T-cell (primary cell): Measurements from ENCODE around the gene KCNT1. TPM values are rescaled to one million over a fixed set of nuclear protein-coding genes. Genes with fewer than 3 reads are reported as not detected.

ENCODE experiments used
- ATAC-seq, 4 experiments: fragments of 200-7000 bp in 3 of 4; fragments of 150-1000 bp in 1 of 4; cut with Tn5 transposase; replicated peaks in 1 of 4; 1 replicate in 3 of 4; 2 replicates in 1 of 4; pipeline ENCODE4 v1.10.0; 2021; ENCODE audit warnings: moderate library complexity in 3 of 4, mild to moderate bottlenecking in 2 of 4, moderate number of reproducible peaks in 1 of 4
- CTCF ChIA-PET, 2 donors: fragments of 300-600 bp; sonication (Branson Sonifier 250); formaldehyde crosslinking; loops; one replicate each; lab custom pipeline; 2022; ENCODE audit warnings: antibody characterized with exemption in 2 of 2; lab: Charles Lee
- POLR2A ChIA-PET, 2 donors: fragments of 300-600 bp; sonication (Branson Sonifier 250); formaldehyde crosslinking; loops; one replicate each; lab custom pipeline; 2022; ENCODE audit warnings: antibody characterized with exemption in 2 of 2; lab: Charles Lee
- DNase-seq, 35 experiments: peaks; one replicate each; pipeline versions ENCODE4 v3.0.0 to v3.0.0-alpha.2; 2013 to 2023
- H3K27ac ChIP-seq: one replicate; pipeline ENCODE4 v1.5.1; 2013; ENCODE audit warnings: low read length
- H3K27me3 ChIP-seq, 2 experiments: replicated peaks in 1 of 2; 1 replicate in 1 of 2; 2 replicates in 1 of 2; pipeline versions ENCODE4 v1.6.1 to v1.7.0; 2013; ENCODE audit warnings: low read length in 1 of 2, mixed read lengths in 1 of 2; ENCODE audit not compliant: control insufficient read depth in 2 of 2, insufficient read depth in 2 of 2; ENCODE audit errors: extremely low read depth in 1 of 2
- H3K36me3 ChIP-seq, 2 donors: 1 replicate in 1 of 2; 2 replicates in 1 of 2; pipeline versions ENCODE4 v1.6.1 to v1.7.0; 2013; ENCODE audit warnings: low read length in 1 of 2; ENCODE audit not compliant: control insufficient read depth in 2 of 2, insufficient read depth in 1 of 2; ENCODE audit errors: extremely low read depth in 1 of 2
- H3K4me1 ChIP-seq, 2 experiments: 1 replicate in 1 of 2; 2 replicates in 1 of 2; pipeline versions ENCODE4 v1.6.1 to v1.7.0; 2013; ENCODE audit warnings: low read length in 2 of 2, mixed read lengths in 1 of 2; ENCODE audit not compliant: insufficient read depth in 2 of 2, control insufficient read depth in 1 of 2; ENCODE audit errors: extremely low read depth in 1 of 2
- H3K4me3 ChIP-seq, 2 donors: 1 replicate in 1 of 2; 2 replicates in 1 of 2; pipeline versions ENCODE4 v1.5.1 to v1.7.0; 2013; ENCODE audit warnings: mild to moderate bottlenecking in 2 of 2, low read length in 1 of 2, moderate library complexity in 1 of 2; ENCODE audit not compliant: control insufficient read depth in 1 of 2; ENCODE audit errors: extremely low read depth in 1 of 2
- H3K9me3 ChIP-seq: 2 replicates; pipeline ENCODE4 v1.7.0; 2013
- H3K27ac Mint-ChIP-seq, 2 donors: one replicate each; pipeline ENCODE4 v1.8.0; 2020 to 2021; ENCODE audit warnings: mild to moderate bottlenecking in 2 of 2, mixed read lengths in 2 of 2
- H3K27me3 Mint-ChIP-seq, 2 donors: one replicate each; pipeline ENCODE4 v1.8.0; 2021 to 2022; ENCODE audit warnings: mixed read lengths in 2 of 2
- H3K36me3 Mint-ChIP-seq: one replicate; pipeline ENCODE4 v1.8.0; 2021; ENCODE audit warnings: mixed read lengths
- H3K4me1 Mint-ChIP-seq, 3 donors: one replicate each; pipeline ENCODE4 v1.8.0; 2020 to 2022; ENCODE audit warnings: mixed read lengths in 3 of 3, mild to moderate bottlenecking in 1 of 3
- H3K4me3 Mint-ChIP-seq, 3 donors: one replicate each; pipeline ENCODE4 v1.8.0; 2020 to 2022; ENCODE audit warnings: mild to moderate bottlenecking in 3 of 3, mixed read lengths in 3 of 3, moderate library complexity in 3 of 3
- H3K9me3 Mint-ChIP-seq, 3 donors: one replicate each; pipeline ENCODE4 v1.8.0; 2020 to 2022; ENCODE audit warnings: mixed read lengths in 3 of 3
- WGBS: methylation state at CpG from one replicate; pipeline ENCODE4 v1.1.5; 2013; ENCODE audit warnings: missing lambda C conversion rate; ENCODE audit not compliant: insufficient coverage; 5-methylcytosine and 5-hydroxymethylcytosine counted together
- total RNA-seq, 35 experiments: library from RNA in 6 of 35; stranded (reverse) in 6 of 35; fragments of 120-200 nt in 1 of 35; gene quantifications; one replicate each; pipeline versions ENCODE4 v1.2.1 to v1.2.4 and lab custom pipeline; 2013 to 2026

Gene KCNT1
- total RNA-seq, 5 donors from 2014 or later (not counting 1 experiment from before 2014, with no cell fraction given): 0.07 to 0.54 (median 0.16) TPM; not detected in 2

DNA sequence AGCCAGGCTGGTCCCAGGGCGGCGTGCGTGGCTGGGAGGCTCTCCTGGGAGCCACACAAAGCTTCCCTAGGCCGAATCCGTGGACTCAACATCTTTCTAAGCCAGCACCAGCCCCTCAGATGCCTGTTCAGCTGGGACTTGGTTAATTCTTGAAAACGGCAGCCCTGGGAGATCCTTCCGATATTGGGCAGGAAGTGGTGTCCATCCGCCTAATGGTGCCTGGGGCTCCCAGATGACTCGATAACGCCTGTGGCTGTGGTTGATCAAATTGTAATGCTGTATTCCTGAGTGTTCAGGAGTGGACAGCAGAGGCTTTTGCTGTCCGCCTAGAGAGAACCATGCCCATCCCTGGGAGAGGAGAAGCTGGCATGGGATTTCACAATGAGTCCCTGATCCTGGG, 14.1 kb downstream of the KCNT1 start:
- ChIA-PET CTCF (no interaction called here), POLR2A (no interaction called here)
- Mint-ChIP-seq H3K27me3 (peaks cover 23 to 44% of the 10 kb centered on the region in 2 donors), H3K4me1 (no peaks in the 10 kb centered on the region), H3K27ac (no peak overlapping the region), H3K9me3 (no peaks in the 10 kb centered on the region), H3K36me3 (no peaks in the 10 kb centered on the region), H3K4me3 (no peak overlapping the region)
- Histone ChIP-seq H3K9me3 (no peaks in the 10 kb centered on the region), H3K4me1 (peaks cover 0 to 3% of the 10 kb centered on the region in 2 experiments), H3K27ac (no peak overlapping the region), H3K27me3 (peaks cover 11 to 83% of the 10 kb centered on the region in 2 experiments), H3K4me3 (no peak overlapping the region), H3K36me3 (no peaks in the 10 kb centered on the region)
- ATAC-seq (no peak), DNase-seq (no peak)
- WGBS: 70% methylated on average over 6 of the region's 11 CpGs

DNA sequence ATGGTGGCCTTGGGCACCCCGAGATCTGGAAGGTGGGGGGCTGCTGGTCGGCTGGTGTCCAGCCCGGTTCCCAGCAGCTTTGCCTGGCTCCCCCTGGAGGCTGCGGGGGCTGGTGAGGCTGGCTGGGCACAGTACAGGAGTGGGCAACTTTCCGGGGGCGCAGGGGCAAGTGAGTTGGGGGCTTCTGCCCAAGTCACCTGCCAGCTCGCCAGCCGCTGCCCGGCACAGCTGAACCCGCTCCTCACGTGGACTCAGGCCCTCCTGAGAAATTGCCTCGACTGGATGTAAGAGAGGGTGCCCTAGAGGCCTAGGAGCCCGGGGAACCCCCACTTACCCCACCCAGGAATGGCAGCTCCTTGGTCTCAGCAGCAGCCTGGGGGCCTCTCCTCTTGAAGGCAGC, 15.4 kb downstream of the KCNT1 start:
- H3K27ac ChIP-seq: no peak overlapping the region
- no peaks in the 10 kb centered on the region for H3K36me3 Mint-ChIP-seq
- ATAC-seq (no peak), DNase-seq (no peak)
- 87% methylated on average over 10 of the region's 13 CpGs for WGBS
- no peaks in the 10 kb centered on the region for H3K4me1 Mint-ChIP-seq
- H3K27ac Mint-ChIP-seq: no peak overlapping the region
- no peaks in the 10 kb centered on the region for H3K36me3 ChIP-seq
- H3K9me3 Mint-ChIP-seq: no peaks in the 10 kb centered on the region
- H3K27me3 Mint-ChIP-seq: peaks cover 17 to 40% of the 10 kb centered on the region in 2 donors
- H3K27me3 ChIP-seq: peaks cover 11 to 71% of the 10 kb centered on the region in 2 experiments
- POLR2A ChIA-PET: no interaction called here
- H3K4me1 ChIP-seq: peaks cover 0 to 3% of the 10 kb centered on the region in 2 experiments
- no peak overlapping the region for H3K4me3 Mint-ChIP-seq
- CTCF ChIA-PET: no interaction called here
- no peaks in the 10 kb centered on the region for H3K9me3 ChIP-seq
- no peak overlapping the region for H3K4me3 ChIP-seq

DNA sequence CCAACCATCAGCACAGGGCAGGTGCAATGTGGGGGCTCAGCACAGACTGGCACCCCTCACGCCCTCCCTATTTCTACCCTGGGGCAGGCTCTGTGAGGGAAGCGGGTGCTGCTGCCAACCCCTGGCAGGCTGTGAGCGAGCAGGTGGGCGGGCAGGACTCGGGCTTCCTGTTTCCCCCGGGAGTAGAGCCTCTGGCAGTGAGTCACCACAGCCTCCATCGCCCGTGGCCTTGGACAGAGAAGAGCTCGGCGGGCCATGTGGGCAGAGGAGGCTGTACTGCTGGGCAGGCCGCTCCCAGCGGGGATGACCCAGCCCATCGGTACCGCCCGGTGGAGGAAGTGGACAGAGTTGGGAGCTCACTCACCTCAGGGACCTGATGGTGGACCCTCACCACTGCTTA, 16.6 kb downstream of the KCNT1 start:
- POLR2A ChIA-PET: no interaction called here
- Mint-ChIP-seq H3K4me1 (no peaks in the 10 kb centered on the region), H3K4me3 (no peak overlapping the region), H3K36me3 (no peaks in the 10 kb centered on the region), H3K9me3 (no peaks in the 10 kb centered on the region), H3K27ac (no peak overlapping the region), H3K27me3 (peaks cover 17 to 32% of the 10 kb centered on the region in 2 donors)
- CTCF ChIA-PET: no interaction called here
- WGBS: 59% methylated on average over 11 of the region's 15 CpGs
- H3K9me3 ChIP-seq: no peaks in the 10 kb centered on the region
- H3K36me3 ChIP-seq: no peaks in the 10 kb centered on the region
- H3K4me3 ChIP-seq: no peak overlapping the region
- H3K4me1 ChIP-seq: peaks cover 0 to 3% of the 10 kb centered on the region in 2 experiments
- peaks cover 10 to 65% of the 10 kb centered on the region in 2 experiments for H3K27me3 ChIP-seq
- no peak for DNase-seq
- no peak for ATAC-seq
- no peak overlapping the region for H3K27ac ChIP-seq

DNA sequence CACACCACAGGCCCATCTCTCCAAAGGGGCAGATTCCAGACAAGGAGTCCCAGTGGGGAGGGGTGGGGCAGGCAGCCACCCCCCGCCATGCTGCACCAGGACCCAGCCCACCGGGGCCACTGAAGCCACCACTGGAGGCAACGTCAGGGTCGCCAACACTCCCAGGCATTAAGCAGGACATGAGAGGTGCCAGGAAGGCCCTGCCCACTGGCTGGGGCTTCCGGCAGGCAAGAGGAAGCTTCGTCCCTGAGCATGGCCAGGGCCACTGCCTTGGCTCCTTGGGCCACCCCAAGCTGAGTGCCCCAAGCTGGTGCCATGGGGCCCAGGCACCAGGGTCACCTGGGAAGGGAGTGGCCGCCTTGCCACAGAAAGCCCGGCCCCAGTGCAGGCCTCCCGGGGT, 17.5 kb downstream of the KCNT1 start:
- no peaks in the 10 kb centered on the region for H3K36me3 ChIP-seq
- peaks cover 0 to 3% of the 10 kb centered on the region in 2 experiments for H3K4me1 ChIP-seq
- POLR2A ChIA-PET: no interaction called here
- H3K9me3 Mint-ChIP-seq: no peaks in the 10 kb centered on the region
- no peak overlapping the region for H3K27ac ChIP-seq
- ATAC-seq: no peak
- H3K4me3 ChIP-seq: no peak overlapping the region
- H3K4me1 Mint-ChIP-seq: no peaks in the 10 kb centered on the region
- no peak overlapping the region for H3K27ac Mint-ChIP-seq
- CTCF ChIA-PET: no interaction called here
- no peak for DNase-seq
- H3K36me3 Mint-ChIP-seq: no peaks in the 10 kb centered on the region
- H3K27me3 ChIP-seq: peaks cover 10 to 59% of the 10 kb centered on the region in 2 experiments
- WGBS: 85% methylated on average over 9 of the region's 9 CpGs
- no peak overlapping the region for H3K4me3 Mint-ChIP-seq
- H3K9me3 ChIP-seq: no peaks in the 10 kb centered on the region
- H3K27me3 Mint-ChIP-seq: peaks cover 14 to 29% of the 10 kb centered on the region in 2 donors

DNA sequence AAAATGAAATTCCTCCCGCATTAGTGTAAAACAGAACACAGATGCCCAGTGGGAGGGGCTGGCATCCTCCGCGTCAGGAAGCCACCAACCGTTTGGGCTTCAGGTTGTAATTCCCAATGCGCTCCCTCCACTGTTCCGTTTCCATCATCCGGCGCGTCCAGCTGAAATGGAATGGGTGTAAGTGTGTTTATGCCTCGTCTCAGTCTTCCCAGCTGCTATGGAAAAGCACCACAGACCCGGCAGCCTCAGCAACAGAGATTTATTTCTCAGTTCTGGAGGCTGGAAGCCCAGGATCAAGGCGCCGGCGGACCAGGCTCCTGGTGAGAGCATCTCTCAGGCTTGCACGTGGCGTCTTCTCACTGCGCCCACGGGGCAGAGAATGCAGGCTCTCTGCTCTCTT, 20.4 kb downstream of the KCNT1 start:
- CTCF ChIA-PET: no interaction called here
- H3K36me3 ChIP-seq: no peaks in the 10 kb centered on the region
- WGBS: 82% methylated on average over 18 of the region's 18 CpGs
- Mint-ChIP-seq H3K4me1 (peaks cover 0 to 4% (median 0%) of the 10 kb centered on the region in 3 donors), H3K27ac (no peak overlapping the region), H3K9me3 (no peaks in the 10 kb centered on the region), H3K27me3 (peaks cover 11 to 14% of the 10 kb centered on the region in 2 donors), H3K36me3 (no peaks in the 10 kb centered on the region), H3K4me3 (no peak overlapping the region)
- H3K27ac ChIP-seq: no peak overlapping the region
- no peak for DNase-seq
- H3K4me3 ChIP-seq: no peak overlapping the region
- ATAC-seq: no peak
- POLR2A ChIA-PET: no interaction called here
- H3K27me3 ChIP-seq: peaks cover 0 to 45% of the 10 kb centered on the region in 2 experiments
- H3K4me1 ChIP-seq: no peaks in the 10 kb centered on the region
- no peaks in the 10 kb centered on the region for H3K9me3 ChIP-seq

DNA sequence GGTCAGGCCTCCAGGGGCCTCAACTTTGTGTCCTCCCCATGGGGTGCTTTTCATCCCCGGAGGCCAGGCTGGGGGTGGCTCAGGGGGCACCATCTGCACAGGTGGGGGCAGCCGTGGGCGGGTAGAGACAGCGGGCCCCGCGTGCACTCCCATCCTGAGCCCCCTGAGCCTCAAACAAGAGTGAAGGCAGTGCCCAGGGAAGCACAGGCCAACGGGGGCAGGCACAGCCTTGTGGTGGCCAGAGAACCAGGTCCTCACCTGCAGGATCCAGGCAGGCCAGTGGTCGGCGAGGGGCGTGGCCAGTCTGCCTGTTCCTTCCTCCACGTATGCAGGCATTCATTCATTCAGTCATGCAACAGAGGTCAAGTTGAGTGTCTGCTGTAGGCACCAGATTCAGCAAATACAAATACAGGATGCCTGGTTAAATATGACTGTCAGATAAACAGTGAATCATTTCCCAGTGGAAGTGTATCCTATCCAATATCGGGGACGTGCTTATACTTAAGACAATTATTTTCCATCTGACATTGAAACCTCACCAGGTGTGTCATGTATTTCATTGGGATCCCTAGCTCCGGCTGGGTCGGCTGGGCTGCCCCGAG, 22.3 kb downstream of the KCNT1 start:
- ChIA-PET POLR2A (no interaction called here), CTCF (no interaction called here)
- no peaks in the 10 kb centered on the region for H3K36me3 Mint-ChIP-seq
- DNase-seq (no peak), ATAC-seq (no peak)
- no peak overlapping the region for H3K4me3 Mint-ChIP-seq
- WGBS: 79% methylated on average over 16 of the region's 16 CpGs
- H3K4me1 Mint-ChIP-seq: peaks cover 0 to 4% (median 0%) of the 10 kb centered on the region in 3 donors
- H3K27me3 Mint-ChIP-seq: peaks cover 9 to 12% of the 10 kb centered on the region in 2 donors
- H3K9me3 Mint-ChIP-seq: no peaks in the 10 kb centered on the region
- H3K27ac Mint-ChIP-seq: no peak overlapping the region
- H3K27me3 ChIP-seq: peaks cover 0 to 39% of the 10 kb centered on the region in 2 experiments
- H3K9me3 ChIP-seq: no peaks in the 10 kb centered on the region
- no peaks in the 10 kb centered on the region for H3K36me3 ChIP-seq
- no peak overlapping the region for H3K4me3 ChIP-seq
- no peak overlapping the region for H3K27ac ChIP-seq
- no peaks in the 10 kb centered on the region for H3K4me1 ChIP-seq
